Upper lobe of left lung (tissue), 6 donors: Measurements from ENCODE around the gene CCT6A. TPM values are rescaled to one million over a fixed set of nuclear protein-coding genes. Genes with fewer than 3 reads are reported as not detected.
"Not testable (repeated sequence)": the region's sequence is repeated elsewhere in the genome, so short reads cannot be mapped to it uniquely, and the experiment has no call there.

Experiments
- ATAC-seq, 2 donors: fragments of 200-7000 bp; cut with Tn5 transposase; one replicate each; pipeline ENCODE4 v1.9.1; 2022; ENCODE audit warnings: mild to moderate bottlenecking in 2 of 2, moderate library complexity in 2 of 2; ENCODE audit not compliant: low FRiP score in 2 of 2
- DNase-seq, 2 donors: peaks; one replicate each; pipeline ENCODE4 v3.0.0-alpha.2; 2019 to 2020
- H3K27ac ChIP-seq, 4 donors: fragments of 200-600 bp; sonication (generic); one replicate each; pipeline ENCODE4 v1.5.1; 2016 to 2019
- H3K27me3 ChIP-seq, 4 donors: fragments of 200-600 bp; sonication (generic); one replicate each; pipeline ENCODE4 v1.5.1; 2017 to 2019
- H3K36me3 ChIP-seq, 4 donors: fragments of 200-600 bp; sonication (generic); one replicate each; pipeline ENCODE4 v1.5.1; 2016 to 2019
- H3K4me1 ChIP-seq, 4 donors: fragments of 200-600 bp; sonication (generic); one replicate each; pipeline ENCODE4 v1.5.1; 2018 to 2019
- H3K4me3 ChIP-seq, 4 donors: fragments of 200-600 bp; sonication (generic); one replicate each; pipeline ENCODE4 v1.5.1; 2017 to 2019; ENCODE audit warnings: mild to moderate bottlenecking in 2 of 4, moderate library complexity in 1 of 4
- H3K9me3 ChIP-seq, 4 donors: fragments of 200-600 bp; sonication (generic); one replicate each; pipeline ENCODE4 v1.5.1; 2018 to 2019
- EP300 ChIP-seq, 4 donors: sonication (generic); formaldehyde crosslinking; IDR thresholded peaks; one replicate each; pipeline ENCODE4 v1.5.1; 2017; ENCODE audit warnings: antibody characterized with exemption in 4 of 4, control low read depth in 2 of 4
- POLR2A ChIP-seq, 4 donors: fragments of 450-650 bp; IDR thresholded peaks; one replicate each; pipeline ENCODE4 v1.5.1; 2016 to 2017; ENCODE audit warnings: antibody characterized with exemption in 4 of 4, mild to moderate bottlenecking in 2 of 4
- POLR2AphosphoS5 ChIP-seq, 2 donors: sonication (generic); formaldehyde crosslinking; IDR thresholded peaks; one replicate each; pipeline ENCODE4 v1.5.1; 2017; ENCODE audit warnings: antibody characterized with exemption in 2 of 2
- WGBS, 2 donors: methylation state at CpG; one replicate each; pipeline ENCODE4 v1.1.5; 2017 to 2018; 5-methylcytosine and 5-hydroxymethylcytosine counted together
- total RNA-seq, 6 donors: library from RNA; depleted of rRNA in 4 of 6; stranded (reverse); fragments of >200 nt in 4 of 6; gene quantifications; one replicate each; pipeline versions ENCODE4 v1.1.0 to v1.2.1, GENCODE V29; 2016 to 2021
- TF ChIP-seq, protein P1 (sequence below), 6 experiments: fragments of 450-650 bp in 4 of 6; fragments of 200-600 bp in 2 of 6; sonication (generic) in 2 of 6; IDR thresholded peaks; one replicate each; pipeline ENCODE4 v1.5.1; 2016 to 2019; ENCODE audit warnings: antibody characterized with exemption in 6 of 6
- donor health status: DM: no; HTN: no; CAD: no; lungs with moderate emphysema.
- donor health status: DM: no; HTN: yes; CAD: no; lungs with severe emphysema.

The CCT6A gene
- total RNA-seq, 6 donors from 2014 or later, result 48.4 to 115 (median 67.6) TPM

DNA sequence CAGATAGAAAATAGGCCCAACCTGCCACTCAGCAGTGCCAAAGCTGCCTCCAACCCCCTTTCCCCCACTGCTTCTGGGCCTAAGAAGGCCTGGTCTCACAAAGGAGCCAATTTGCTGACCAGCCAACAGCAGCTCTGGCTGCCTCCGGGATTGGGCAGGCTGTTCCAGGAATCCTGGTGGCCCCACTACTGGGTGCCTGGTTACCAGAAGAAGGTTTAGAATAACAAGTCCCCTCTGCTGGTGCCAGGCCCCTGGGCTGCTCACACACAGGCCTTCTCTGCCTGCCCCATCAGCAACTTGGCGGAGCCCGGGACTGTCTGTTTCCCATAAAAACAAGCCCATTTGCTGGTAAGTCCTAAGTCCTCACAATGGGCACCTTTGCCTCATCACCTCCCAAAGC is 40.0 kb downstream of the CCT6A start:
- H3K9me3 ChIP-seq, result no peaks in the 10 kb centered on the region
- H3K27ac ChIP-seq, result peak overlapping the region in 1 of 4 donors; percentile 17
- H3K36me3 ChIP-seq, result peaks cover 0 to 6% (median 2%) of the 10 kb centered on the region in 4 donors
- ATAC-seq, result peak in 1 of 2 donors; percentile 4
- no peak for DNase-seq
- no peaks in the 10 kb centered on the region for H3K27me3 ChIP-seq
- TF ChIP-seq POLR2A (IDR thresholded peaks at IDR 0.05), result no peak
- TF ChIP-seq, protein P1, sequence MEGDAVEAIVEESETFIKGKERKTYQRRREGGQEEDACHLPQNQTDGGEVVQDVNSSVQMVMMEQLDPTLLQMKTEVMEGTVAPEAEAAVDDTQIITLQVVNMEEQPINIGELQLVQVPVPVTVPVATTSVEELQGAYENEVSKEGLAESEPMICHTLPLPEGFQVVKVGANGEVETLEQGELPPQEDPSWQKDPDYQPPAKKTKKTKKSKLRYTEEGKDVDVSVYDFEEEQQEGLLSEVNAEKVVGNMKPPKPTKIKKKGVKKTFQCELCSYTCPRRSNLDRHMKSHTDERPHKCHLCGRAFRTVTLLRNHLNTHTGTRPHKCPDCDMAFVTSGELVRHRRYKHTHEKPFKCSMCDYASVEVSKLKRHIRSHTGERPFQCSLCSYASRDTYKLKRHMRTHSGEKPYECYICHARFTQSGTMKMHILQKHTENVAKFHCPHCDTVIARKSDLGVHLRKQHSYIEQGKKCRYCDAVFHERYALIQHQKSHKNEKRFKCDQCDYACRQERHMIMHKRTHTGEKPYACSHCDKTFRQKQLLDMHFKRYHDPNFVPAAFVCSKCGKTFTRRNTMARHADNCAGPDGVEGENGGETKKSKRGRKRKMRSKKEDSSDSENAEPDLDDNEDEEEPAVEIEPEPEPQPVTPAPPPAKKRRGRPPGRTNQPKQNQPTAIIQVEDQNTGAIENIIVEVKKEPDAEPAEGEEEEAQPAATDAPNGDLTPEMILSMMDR (IDR thresholded peaks at IDR 0.05), result no peak
- H3K4me1 ChIP-seq, result peaks cover 9 to 12% (median 10%) of the 10 kb centered on the region in 4 donors
- H3K4me3 ChIP-seq, result no peak overlapping the region
- 61% methylated on average over 3 of the region's 3 CpGs; no CpG with 5 or more reads in 1 of the 2 donors for WGBS, 2 donors

DNA sequence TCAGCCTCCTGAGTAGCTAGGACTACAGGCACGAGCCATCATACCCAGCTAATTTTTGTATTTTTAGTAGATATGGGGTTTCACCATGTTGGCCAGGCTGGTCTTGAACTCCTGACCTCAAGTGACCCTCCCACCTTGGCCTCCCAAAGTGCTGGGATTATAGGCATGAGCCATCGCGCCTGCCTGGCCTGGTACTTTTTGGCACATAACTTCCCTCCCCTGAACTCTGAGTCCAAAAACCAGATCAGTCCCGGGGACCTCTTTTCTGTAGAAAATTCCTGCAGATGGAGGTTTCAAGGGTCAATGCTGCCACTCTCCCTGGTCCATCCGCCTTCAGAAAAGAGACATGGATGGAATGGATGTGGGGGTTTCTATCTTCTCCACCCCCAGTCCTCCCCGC is 40.8 kb downstream of the CCT6A start:
- H3K36me3 ChIP-seq, H3K27me3 ChIP-seq, ATAC-seq, H3K9me3 ChIP-seq, DNase-seq, H3K4me3 ChIP-seq: not testable (repeated sequence)
- peak overlapping the region in 2 of 4 donors; percentile 9 to 17 for H3K27ac ChIP-seq
- 48 to 63% methylated on average over 5 to 6 of the region's 6 CpGs for WGBS, 2 donors
- peaks cover 9 to 12% (median 10%) of the 10 kb centered on the region in 4 donors for H3K4me1 ChIP-seq

DNA sequence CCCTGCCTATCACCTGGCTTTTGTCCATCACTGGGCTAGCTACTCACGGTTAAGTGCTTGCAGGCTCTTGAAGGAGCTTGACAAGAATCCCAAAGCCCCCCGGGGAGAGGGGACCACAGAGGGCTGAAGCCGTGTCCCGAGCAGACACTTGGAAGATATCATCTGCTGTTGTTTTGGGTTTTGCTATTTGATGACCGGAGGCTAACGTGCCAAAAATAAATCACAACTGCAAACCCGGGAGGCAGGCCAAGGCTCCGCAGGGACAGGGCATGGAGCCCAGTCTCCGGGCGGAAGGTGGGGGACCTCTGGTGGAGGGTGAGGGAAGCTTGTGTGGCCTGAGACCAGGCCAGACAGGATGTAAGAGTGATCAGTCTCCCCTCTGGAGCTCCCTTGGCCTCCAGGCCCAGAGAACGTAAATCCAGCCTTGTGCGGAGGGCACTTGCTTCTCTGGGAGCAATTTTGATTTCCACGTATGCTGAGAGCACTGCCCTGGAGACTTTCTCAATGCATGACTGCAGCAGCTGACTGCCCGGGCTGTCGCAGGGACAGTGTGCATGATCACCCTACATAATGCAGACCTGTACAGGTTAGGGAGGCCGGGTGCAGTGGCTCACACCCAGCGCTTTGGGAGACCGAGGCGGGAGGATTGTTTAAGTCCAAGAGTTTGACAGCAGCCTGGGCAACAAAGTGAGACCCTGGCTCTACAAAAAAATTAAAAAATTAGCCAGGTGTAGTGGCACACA is 41.4 kb downstream of the CCT6A start, which contains the start of gene PHKG1:
Gene PHKG1, minus strand, starts transcription at position 164 of the 743 bp plus-strand sequence. CDS start 4,011 bp downstream, outside the sequence.
- peaks cover 9 to 12% (median 10%) of the 10 kb centered on the region in 4 donors for H3K4me1 ChIP-seq
- peaks cover 0 to 3% (median 0%) of the 10 kb centered on the region in 4 donors for H3K36me3 ChIP-seq
- DNase-seq (peak; percentile 60 to 88), ATAC-seq (peak; percentile 85 to 86)
- TF ChIP-seq, protein P1 (IDR thresholded peaks at IDR 0.05), result peak in 4 of 6 experiments; percentile 28 to 39 (median 34)
- TF ChIP-seq EP300 (IDR thresholded peaks at IDR 0.05) (no peak), POLR2AphosphoS5 (IDR thresholded peaks at IDR 0.05) (no peak), POLR2A (IDR thresholded peaks at IDR 0.05) (no peak)
- WGBS, 2 donors, result 46 to 56% methylated on average over 9 to 19 of the region's 19 CpGs
- H3K9me3 ChIP-seq, result no peaks in the 10 kb centered on the region
- peak within 1 kb of the TSS in 2 of 4 donors; percentile 9 to 17 for H3K27ac ChIP-seq
- H3K4me3 ChIP-seq, result no peak within 1 kb of the TSS
- H3K27me3 ChIP-seq, result no peaks in the 10 kb centered on the region

DNA sequence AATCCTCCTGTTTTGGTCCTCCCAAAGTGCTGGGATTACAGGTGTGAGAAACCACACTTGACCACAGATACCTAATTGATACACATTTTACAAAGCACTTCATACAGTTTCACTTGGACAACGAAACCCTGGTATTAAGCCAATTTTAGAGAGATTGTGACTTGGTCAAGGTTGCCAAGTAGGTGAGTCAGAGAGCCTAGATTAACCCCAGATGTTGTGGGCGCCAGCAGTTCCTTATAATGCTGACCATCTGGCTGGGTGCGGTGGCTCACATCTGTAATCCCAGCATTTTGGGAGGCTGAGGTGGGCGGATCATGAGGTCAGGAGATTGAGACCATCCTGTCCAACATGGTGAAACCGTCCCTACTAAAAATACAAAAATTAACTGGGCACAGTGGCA is 46.1 kb downstream of the CCT6A start:
- H3K36me3 ChIP-seq, result peaks cover 22 to 46% (median 37%) of the 10 kb centered on the region in 4 donors
- DNase-seq, result no peak
- H3K4me1 ChIP-seq, result peaks cover 5 to 7% (median 6%) of the 10 kb centered on the region in 4 donors
- H3K27ac ChIP-seq, result no peak overlapping the region
- no peaks in the 10 kb centered on the region for H3K27me3 ChIP-seq
- H3K4me3 ChIP-seq, result no peak overlapping the region
- no peaks in the 10 kb centered on the region for H3K9me3 ChIP-seq
- 68 to 84% methylated on average over 5 of the region's 5 CpGs for WGBS, 2 donors
- no peak for TF ChIP-seq POLR2AphosphoS5 (IDR thresholded peaks at IDR 0.05)
- TF ChIP-seq, protein P1 (IDR thresholded peaks at IDR 0.05), result no peak
- no peak for TF ChIP-seq POLR2A (IDR thresholded peaks at IDR 0.05)
- no peak for TF ChIP-seq EP300 (IDR thresholded peaks at IDR 0.05)
- ATAC-seq, result peak in 1 of 2 donors; percentile 89

DNA sequence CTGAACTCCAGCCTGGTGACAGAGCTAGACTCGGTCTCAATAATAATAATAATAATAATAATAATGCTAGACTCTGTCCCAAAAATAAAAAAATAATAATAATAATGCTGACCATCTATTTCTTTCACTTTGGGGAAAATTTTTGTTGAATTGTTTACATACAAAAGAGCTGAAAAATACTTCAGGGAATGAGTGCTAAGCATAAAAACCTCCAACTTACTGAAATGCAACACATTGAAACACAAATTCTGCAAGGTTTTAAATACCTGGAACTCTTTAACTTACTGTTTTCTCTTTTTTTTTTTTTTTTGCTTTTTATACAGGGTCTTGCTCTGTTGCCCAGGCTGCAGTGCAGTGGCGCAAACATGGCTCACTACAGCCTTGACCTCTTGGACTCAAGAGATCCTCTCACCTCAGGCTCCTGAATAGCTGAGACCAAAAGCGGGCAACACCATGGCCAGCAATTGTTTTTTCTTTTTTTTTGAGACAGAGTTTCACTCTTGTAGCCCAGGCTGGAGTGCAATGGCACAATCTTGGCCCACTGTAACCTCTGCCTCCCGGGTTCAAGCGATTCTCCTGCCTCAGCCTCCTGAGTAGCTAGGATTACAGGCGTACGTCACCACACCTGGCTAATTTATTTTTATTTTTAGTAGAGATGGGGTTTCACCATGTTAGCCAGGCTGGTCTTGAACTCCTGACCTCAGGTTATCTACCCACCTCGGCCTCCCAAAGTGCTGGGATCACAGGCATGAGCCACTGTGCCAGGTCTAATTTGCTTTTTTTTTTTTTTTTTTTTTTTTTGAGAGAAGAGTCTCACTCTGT is 46.8 kb downstream of the CCT6A start:
- not testable (repeated sequence) for H3K27me3 ChIP-seq, DNase-seq, H3K9me3 ChIP-seq, H3K4me1 ChIP-seq, ATAC-seq, H3K4me3 ChIP-seq, H3K27ac ChIP-seq
- WGBS, 2 donors, result 96% methylated on average over 8 of the region's 8 CpGs
- H3K36me3 ChIP-seq, result peaks cover 28 to 53% (median 42%) of the 10 kb centered on the region in 4 donors
